HEK293 (cell line): ENCODE results near the gene CACNA1S.

Source experiments
- CTCF ChIA-PET: fragments of 350-600 bp; formaldehyde crosslinking; extraction: SDS; loops from one replicate; lab custom pipeline; 2021; ENCODE audit warnings: antibody characterized with exemption; lab: Yijun Ruan, JAX
- POLR2A ChIA-PET: fragments of 300-600 bp; formaldehyde crosslinking; extraction: SDS; loops from one replicate; lab custom pipeline; 2020; ENCODE audit warnings: antibody characterized with exemption, inconsistent platforms; lab: Yijun Ruan, JAX
- H3K27ac ChIP-seq: fragments of 200-500 bp; sonication (Bioruptor generic); 2 replicates; pipeline ENCODE4 v1.5.1; 2014; ENCODE audit warnings: low read depth, low read length, control low read depth, inconsistent platforms; ENCODE audit errors: extremely low read depth
- H3K36me3 ChIP-seq, 2 experiments: fragments of 200-500 bp in 1 of 2; sonication (Bioruptor generic) in 1 of 2; 1 replicate in 1 of 2; 2 replicates in 1 of 2; pipeline ENCODE4 v1.5.1; 2014 to 2017; ENCODE audit warnings: inconsistent platforms in 2 of 2, low read length in 2 of 2; ENCODE audit not compliant: control insufficient read depth in 2 of 2, insufficient read depth in 1 of 2
- H3K4me1 ChIP-seq: fragments of 200-500 bp; sonication (Bioruptor generic); 2 replicates; pipeline ENCODE4 v1.5.1; 2014; ENCODE audit warnings: mild to moderate bottlenecking, low read length, inconsistent platforms; ENCODE audit not compliant: control insufficient read depth, insufficient read depth
- H3K4me3 ChIP-seq: 2 replicates; pipeline ENCODE4 v1.5.1; 2011; ENCODE audit warnings: low read depth, mild to moderate bottlenecking, control low read depth, low read length, moderate library complexity
- H3K9me3 ChIP-seq: fragments of 200-500 bp; sonication (Bioruptor generic); 2 replicates; pipeline ENCODE4 v1.5.1; 2014; ENCODE audit warnings: low read depth, low read length, inconsistent platforms; ENCODE audit not compliant: control insufficient read depth, insufficient read depth
- MEIS1 ChIP-seq: sonication (generic); formaldehyde crosslinking; IDR thresholded peaks from 2 replicates; pipeline ENCODE4 v1.8.1; 2022; ENCODE audit warnings: missing genetic modification reagents, mild to moderate bottlenecking, borderline replicate concordance
- MZF1 ChIP-seq: fragments of 450-650 bp; formaldehyde crosslinking; IDR thresholded peaks from 2 replicates; pipeline ENCODE4 v1.5.1; 2017; ENCODE audit warnings: missing biosample characterization, missing genetic modification characterization, borderline replicate concordance
- PRDM1 ChIP-seq: fragments of 450-650 bp; formaldehyde crosslinking; IDR thresholded peaks from 2 replicates; pipeline ENCODE4; 2016; ENCODE audit warnings: missing biosample characterization, missing genetic modification characterization
- RBAK ChIP-seq: fragments of 450-650 bp; formaldehyde crosslinking; IDR thresholded peaks from 2 replicates; pipeline ENCODE4 v1.5.1; 2016; ENCODE audit warnings: missing biosample characterization, missing genetic modification characterization
- ZBTB7A ChIP-seq: fragments of 450-650 bp; formaldehyde crosslinking; IDR thresholded peaks from 2 replicates; pipeline ENCODE4 v1.5.1; 2016; ENCODE audit warnings: low read depth, missing biosample characterization, missing genetic modification characterization
- ZNF114 ChIP-seq: fragments of 450-650 bp; formaldehyde crosslinking; IDR thresholded peaks from 2 replicates; pipeline ENCODE4 v1.5.0; 2017; ENCODE audit warnings: missing biosample characterization, missing genetic modification characterization
- ZNF133 ChIP-seq: fragments of 450-650 bp; formaldehyde crosslinking; IDR thresholded peaks from 2 replicates; pipeline ENCODE4 v1.5.1; 2016; ENCODE audit warnings: missing biosample characterization, missing genetic modification characterization
- ZNF146 ChIP-seq: fragments of 450-650 bp; formaldehyde crosslinking; IDR thresholded peaks from 2 replicates; pipeline ENCODE4 v1.5.1; 2016; ENCODE audit warnings: missing biosample characterization, missing genetic modification characterization
- ZNF157 ChIP-seq: fragments of 450-650 bp; formaldehyde crosslinking; IDR thresholded peaks from 2 replicates; pipeline ENCODE4 v1.5.1; 2016; ENCODE audit warnings: missing biosample characterization, missing genetic modification characterization
- ZNF175 ChIP-seq: fragments of 450-650 bp; formaldehyde crosslinking; IDR thresholded peaks from 2 replicates; pipeline ENCODE4 v1.5.1; 2016; ENCODE audit warnings: missing biosample characterization, missing genetic modification characterization
- ZNF184 ChIP-seq: fragments of 450-650 bp; IDR thresholded peaks from 2 replicates; pipeline ENCODE4 v1.5.1; 2018; ENCODE audit warnings: missing biosample characterization, mild to moderate bottlenecking, missing genetic modification characterization
- ZNF560 ChIP-seq: fragments of 450-650 bp; formaldehyde crosslinking; IDR thresholded peaks from 2 replicates; pipeline ENCODE4 v1.5.1; 2017; ENCODE audit warnings: missing biosample characterization, missing genetic modification characterization, borderline replicate concordance
- ZNF830 ChIP-seq: fragments of 450-650 bp; IDR thresholded peaks from 2 replicates; pipeline ENCODE4 v1.5.0; 2018; ENCODE audit warnings: missing biosample characterization, missing genetic modification characterization, low read depth, mild to moderate bottlenecking, moderate library complexity
- TF ChIP-seq, protein P1 (sequence below): fragments of 450-650 bp; formaldehyde crosslinking; IDR thresholded peaks from 2 replicates; pipeline ENCODE4 v1.5.1; 2016; ENCODE audit warnings: missing biosample characterization, missing genetic modification characterization
- TF ChIP-seq, protein P2 (sequence below): fragments of 450-650 bp; formaldehyde crosslinking; conservative IDR thresholded peaks from 2 replicates; pipeline ENCODE4 v1.5.1; 2016; ENCODE audit warnings: low read depth, missing biosample characterization, missing genetic modification characterization
- TF ChIP-seq, protein P3 (sequence below): fragments of 450-650 bp; formaldehyde crosslinking; IDR thresholded peaks from 2 replicates; pipeline ENCODE4 v1.5.1; 2017; ENCODE audit warnings: missing biosample characterization, missing genetic modification characterization
- TF ChIP-seq, protein P4 (sequence below): fragments of 450-650 bp; formaldehyde crosslinking; IDR thresholded peaks from 2 replicates; pipeline ENCODE4 v1.5.1; 2016; ENCODE audit warnings: missing biosample characterization, missing genetic modification characterization

The CACNA1S gene

DNA sequence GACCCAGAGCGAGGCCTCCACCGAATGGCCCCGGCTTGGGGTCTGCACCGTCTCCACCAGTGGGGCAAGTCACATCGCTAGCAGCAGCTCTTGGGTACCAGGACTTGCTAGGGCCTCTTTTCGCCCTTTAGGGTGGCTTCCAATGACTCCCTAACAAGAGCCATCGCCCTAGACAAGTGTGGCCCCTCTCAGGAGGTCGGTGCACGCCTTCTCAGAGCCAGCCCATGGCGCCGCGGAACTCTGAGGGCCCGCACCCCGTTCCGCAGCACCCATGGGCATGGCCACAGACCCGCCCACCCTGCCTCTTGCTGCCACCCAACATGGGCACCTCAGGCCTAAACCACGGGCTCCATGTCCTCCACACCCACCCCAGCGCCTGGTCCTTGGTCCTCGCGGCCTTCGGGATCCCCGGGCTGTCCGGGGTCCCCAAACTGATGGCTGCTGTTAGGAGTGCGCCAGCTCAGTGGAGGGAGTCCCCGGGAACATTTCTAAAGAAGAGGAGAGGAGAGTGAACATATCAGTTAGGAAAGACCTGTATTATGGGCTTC lies 3.2 kb upstream of the CACNA1S start:
- Histone ChIP-seq H3K9me3 (no peaks in the 10 kb centered on the region), H3K36me3 (no peaks in the 10 kb centered on the region), H3K4me1 (no peaks in the 10 kb centered on the region), H3K4me3 (no peak overlapping the region), H3K27ac (no peak overlapping the region)
- ChIA-PET POLR2A (interaction anchor here (1.4 kb wide), 1 partner anchor 446 kb away, joined by 4 read pairs; the partner anchor contains the start of gene DDX59), CTCF (interaction anchor here (0.6 to 3.5 kb wide), 11 partner anchors 29 to 192 kb away, joined by 3 to 44 read pairs (median 4); no protein-coding TSS in a partner anchor)
- TF ChIP-seq, protein P1, sequence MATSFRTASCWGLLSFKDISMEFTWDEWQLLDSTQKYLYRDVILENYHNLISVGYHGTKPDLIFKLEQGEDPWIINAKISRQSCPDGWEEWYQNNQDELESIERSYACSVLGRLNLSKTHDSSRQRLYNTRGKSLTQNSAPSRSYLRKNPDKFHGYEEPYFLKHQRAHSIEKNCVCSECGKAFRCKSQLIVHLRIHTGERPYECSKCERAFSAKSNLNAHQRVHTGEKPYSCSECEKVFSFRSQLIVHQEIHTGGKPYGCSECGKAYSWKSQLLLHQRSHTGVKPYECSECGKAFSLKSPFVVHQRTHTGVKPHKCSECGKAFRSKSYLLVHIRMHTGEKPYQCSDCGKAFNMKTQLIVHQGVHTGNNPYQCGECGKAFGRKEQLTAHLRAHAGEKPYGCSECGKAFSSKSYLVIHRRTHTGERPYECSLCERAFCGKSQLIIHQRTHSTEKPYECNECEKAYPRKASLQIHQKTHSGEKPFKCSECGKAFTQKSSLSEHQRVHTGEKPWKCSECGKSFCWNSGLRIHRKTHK, result no peak
- TF ChIP-seq MEIS1 (CRISPR knock-in tag) (no peak), MZF1 (tag by site-specific recombination) (no peak), RBAK (tag by site-specific recombination) (no peak), ZNF114 (tag by site-specific recombination) (no peak), ZNF157 (no peak), ZNF560 (tag by site-specific recombination) (no peak), ZNF175 (tag by site-specific recombination) (no peak), ZNF133 (tag by site-specific recombination) (no peak), ZNF184 (tag by site-specific recombination) (no peak), PRDM1 (tag by site-specific recombination) (no peak), ZBTB7A (tag by site-specific recombination) (no peak), ZNF146 (no peak), ZNF830 (tag by site-specific recombination) (no peak)
- TF ChIP-seq, protein P2, sequence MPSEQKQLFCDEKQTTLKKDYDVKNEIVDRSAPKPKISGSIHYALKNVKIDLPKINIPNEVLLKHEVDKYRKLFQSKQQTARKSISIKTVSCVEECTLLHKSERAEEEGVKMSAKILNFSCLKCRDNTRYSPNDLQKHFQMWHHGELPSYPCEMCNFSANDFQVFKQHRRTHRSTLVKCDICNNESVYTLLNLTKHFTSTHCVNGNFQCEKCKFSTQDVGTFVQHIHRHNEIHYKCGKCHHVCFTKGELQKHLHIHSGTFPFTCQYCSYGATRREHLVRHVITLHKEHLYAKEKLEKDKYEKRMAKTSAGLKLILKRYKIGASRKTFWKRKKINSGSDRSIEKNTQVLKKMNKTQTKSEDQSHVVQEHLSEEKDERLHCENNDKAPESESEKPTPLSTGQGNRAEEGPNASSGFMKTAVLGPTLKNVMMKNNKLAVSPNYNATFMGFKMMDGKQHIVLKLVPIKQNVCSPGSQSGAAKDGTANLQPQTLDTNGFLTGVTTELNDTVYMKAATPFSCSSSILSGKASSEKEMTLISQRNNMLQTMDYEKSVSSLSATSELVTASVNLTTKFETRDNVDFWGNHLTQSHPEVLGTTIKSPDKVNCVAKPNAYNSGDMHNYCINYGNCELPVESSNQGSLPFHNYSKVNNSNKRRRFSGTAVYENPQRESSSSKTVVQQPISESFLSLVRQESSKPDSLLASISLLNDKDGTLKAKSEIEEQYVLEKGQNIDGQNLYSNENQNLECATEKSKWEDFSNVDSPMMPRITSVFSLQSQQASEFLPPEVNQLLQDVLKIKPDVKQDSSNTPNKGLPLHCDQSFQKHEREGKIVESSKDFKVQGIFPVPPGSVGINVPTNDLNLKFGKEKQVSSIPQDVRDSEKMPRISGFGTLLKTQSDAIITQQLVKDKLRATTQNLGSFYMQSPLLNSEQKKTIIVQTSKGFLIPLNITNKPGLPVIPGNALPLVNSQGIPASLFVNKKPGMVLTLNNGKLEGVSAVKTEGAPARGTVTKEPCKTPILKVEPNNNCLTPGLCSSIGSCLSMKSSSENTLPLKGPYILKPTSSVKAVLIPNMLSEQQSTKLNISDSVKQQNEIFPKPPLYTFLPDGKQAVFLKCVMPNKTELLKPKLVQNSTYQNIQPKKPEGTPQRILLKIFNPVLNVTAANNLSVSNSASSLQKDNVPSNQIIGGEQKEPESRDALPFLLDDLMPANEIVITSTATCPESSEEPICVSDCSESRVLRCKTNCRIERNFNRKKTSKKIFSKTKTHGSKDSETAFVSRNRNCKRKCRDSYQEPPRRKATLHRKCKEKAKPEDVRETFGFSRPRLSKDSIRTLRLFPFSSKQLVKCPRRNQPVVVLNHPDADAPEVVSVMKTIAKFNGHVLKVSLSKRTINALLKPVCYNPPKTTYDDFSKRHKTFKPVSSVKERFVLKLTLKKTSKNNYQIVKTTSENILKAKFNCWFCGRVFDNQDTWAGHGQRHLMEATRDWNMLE (tag by site-specific recombination), result no peak
- TF ChIP-seq, protein P3, sequence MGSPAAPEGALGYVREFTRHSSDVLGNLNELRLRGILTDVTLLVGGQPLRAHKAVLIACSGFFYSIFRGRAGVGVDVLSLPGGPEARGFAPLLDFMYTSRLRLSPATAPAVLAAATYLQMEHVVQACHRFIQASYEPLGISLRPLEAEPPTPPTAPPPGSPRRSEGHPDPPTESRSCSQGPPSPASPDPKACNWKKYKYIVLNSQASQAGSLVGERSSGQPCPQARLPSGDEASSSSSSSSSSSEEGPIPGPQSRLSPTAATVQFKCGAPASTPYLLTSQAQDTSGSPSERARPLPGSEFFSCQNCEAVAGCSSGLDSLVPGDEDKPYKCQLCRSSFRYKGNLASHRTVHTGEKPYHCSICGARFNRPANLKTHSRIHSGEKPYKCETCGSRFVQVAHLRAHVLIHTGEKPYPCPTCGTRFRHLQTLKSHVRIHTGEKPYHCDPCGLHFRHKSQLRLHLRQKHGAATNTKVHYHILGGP (tag by site-specific recombination), result no peak
- TF ChIP-seq, protein P4, sequence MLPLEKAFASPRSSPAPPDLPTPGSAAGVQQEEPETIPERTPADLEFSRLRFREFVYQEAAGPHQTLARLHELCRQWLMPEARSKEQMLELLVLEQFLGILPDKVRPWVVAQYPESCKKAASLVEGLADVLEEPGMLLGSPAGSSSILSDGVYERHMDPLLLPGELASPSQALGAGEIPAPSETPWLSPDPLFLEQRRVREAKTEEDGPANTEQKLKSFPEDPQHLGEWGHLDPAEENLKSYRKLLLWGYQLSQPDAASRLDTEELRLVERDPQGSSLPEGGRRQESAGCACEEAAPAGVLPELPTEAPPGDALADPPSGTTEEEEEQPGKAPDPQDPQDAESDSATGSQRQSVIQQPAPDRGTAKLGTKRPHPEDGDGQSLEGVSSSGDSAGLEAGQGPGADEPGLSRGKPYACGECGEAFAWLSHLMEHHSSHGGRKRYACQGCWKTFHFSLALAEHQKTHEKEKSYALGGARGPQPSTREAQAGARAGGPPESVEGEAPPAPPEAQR, result no peak
